Ammon's horn (tissue), 1 donor: Measurements from ENCODE around the gene ZDHHC14.
"Not testable (repeated sequence)": the region's sequence is repeated elsewhere in the genome, so short reads cannot be mapped to it uniquely, and the experiment has no call there.

Experiments
- DNase-seq: peaks from one replicate; pipeline ENCODE4 v3.0.0-alpha.2; 2016; ENCODE audit warnings: low spot score

The ZDHHC14 gene

GRCh38 chr6:157570752-157571151 is 189.8 kb downstream of the ZDHHC14 start:
- DNase-seq: no peak

DNA sequence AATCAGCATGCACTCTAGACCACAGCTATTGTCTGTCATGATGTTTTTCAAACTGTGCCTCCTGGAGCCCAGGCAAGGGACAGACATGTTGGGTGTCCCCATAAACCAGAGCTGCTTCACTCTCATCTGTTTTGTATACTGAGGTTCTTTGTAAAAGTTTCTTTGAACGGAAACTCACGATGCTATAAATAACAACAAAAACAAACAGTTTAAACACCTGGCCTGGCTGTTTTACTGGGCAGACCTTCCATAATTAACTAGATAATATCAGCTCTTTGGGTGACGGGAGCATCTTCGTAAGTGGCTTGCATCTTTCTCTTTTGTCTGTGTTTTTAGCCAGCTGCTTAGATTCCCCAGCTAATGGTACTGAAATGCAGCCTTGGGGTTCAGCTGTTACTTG is 190.3 kb downstream of the ZDHHC14 start:
- DNase-seq: no peak

DNA sequence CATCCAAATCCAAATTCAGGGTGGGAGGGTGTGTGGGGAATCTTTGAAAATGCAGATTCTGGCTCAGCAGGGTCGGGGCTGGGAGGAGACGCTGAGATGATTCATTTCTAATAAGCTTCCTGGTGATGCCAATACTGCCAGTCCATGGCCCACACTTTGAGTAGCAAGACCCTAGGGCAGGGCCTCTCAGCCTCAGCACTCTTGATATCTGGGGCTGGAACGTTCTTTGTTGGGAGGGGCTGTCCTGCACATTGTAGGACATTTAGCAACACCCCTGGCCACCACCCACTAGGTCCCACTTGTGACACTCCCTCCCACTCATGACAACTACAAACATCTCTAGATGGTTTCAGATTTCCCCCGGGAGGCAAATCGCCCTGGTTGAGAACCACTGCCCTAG is 191.0 kb downstream of the ZDHHC14 start:
- no peak for DNase-seq

- DNase-seq: no peak
Measured at GRCh38 chr6:157574851-157575424, 193.9 kb downstream of the ZDHHC14 start.

- no peak for DNase-seq
Measured at GRCh38 chr6:157575436-157576145, 194.6 kb downstream of the ZDHHC14 start.

- DNase-seq: not testable (repeated sequence)
Measured at GRCh38 chr6:157576991-157577390, 196.0 kb downstream of the ZDHHC14 start.

DNA sequence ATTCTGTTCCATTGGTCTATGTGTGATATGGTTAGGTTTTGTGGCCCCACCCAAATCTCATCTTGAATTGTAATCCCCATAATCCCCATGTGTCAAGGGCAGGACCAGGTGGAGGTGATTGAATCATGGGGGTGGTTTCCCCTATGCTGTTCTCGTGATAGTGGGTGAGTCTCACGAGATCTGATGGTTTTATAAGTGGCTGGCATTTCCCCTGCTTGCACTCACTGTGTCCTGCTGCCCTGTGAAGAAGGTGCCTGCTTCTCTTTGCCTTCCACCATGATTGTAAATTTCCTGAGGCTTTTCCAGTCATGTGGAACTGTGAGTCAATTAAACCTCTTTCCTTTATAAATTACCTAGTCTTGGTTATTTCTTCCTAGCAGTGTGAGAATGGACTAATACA is 197.5 kb downstream of the ZDHHC14 start:
- DNase-seq: not testable (repeated sequence)

- DNase-seq: peak; percentile 44
Measured at GRCh38 chr6:157579467-157580031, 198.6 kb downstream of the ZDHHC14 start.

- DNase-seq: no peak
Measured at GRCh38 chr6:157584036-157584435, 203.0 kb downstream of the ZDHHC14 start.

- no peak for DNase-seq
Measured at GRCh38 chr6:157585274-157586087, 204.5 kb downstream of the ZDHHC14 start.

- DNase-seq: no peak
Measured at GRCh38 chr6:157586088-157586414, 205.1 kb downstream of the ZDHHC14 start.

GRCh38 chr6:157586476-157587126 is 205.6 kb downstream of the ZDHHC14 start:
- DNase-seq: no peak

- no peak for DNase-seq
Measured at GRCh38 chr6:157587127-157587926, 206.3 kb downstream of the ZDHHC14 start.

DNA sequence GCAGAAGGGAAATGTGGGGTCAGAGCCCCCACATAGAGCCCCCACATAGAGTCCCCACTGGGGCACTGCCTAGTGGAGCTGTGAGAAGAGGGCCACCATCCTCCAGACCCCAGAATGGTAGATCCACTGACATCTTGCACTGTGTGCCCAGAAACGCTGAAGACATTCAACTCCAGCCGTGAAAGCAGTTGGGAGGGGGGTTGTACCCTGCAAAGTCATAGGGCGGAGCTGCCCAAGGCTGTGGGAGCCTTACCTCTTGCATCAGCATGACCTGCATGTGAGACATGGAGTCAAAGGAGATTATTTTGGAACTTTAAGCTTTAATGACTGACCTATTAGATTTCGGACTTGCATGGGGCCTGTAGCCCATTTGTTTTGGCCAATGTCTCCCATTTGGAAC is 209.7 kb downstream of the ZDHHC14 start:
- not testable (repeated sequence) for DNase-seq

- no peak for DNase-seq
Measured at GRCh38 chr6:157592541-157592940, 211.6 kb downstream of the ZDHHC14 start.

DNA sequence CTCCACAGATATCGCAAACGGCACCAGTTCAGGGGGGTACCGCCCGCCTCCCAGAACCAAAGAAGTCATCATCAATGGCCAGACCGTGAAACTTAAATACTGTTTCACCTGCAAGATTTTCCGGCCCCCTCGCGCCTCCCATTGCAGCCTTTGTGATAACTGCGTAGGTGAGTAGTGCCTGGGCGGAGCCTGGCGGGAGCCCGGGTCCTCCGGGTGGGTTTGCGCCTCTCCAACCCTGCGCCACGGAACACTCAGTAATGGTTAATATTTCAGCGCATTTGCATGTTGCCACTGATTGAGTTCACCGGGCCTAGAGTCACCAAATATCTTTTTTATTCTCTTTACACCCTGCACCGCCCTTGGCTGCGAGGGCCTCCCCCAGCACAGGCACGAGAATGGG is 212.0 kb downstream of the ZDHHC14 start:
- no peak for DNase-seq

- DNase-seq: no peak
Measured at GRCh38 chr6:157593596-157593995, 212.6 kb downstream of the ZDHHC14 start.

DNA sequence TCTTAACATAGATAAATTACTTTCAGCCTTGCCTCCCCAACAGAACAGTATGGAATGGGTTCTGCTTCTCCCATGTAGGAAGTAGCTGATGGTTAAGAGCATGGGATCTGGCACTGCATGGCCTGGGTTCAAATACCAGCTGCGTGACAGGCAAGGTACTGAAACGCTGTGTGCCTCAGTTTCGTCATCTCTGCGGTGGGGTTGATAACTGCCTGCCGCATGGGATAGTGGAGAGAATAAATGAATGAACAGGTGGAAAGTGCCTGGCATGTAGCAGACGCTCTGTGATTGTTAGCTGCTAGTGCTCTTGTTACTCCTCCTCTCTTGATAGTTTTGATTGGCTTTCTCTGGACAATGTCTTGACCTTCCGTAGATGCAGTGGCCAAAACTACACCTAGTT is 213.3 kb downstream of the ZDHHC14 start:
- no peak for DNase-seq

- DNase-seq: no peak
Measured at GRCh38 chr6:157595768-157596167, 214.8 kb downstream of the ZDHHC14 start.

- DNase-seq: no peak
Measured at GRCh38 chr6:157596461-157596860, 215.5 kb downstream of the ZDHHC14 start.

- DNase-seq: no peak
Measured at GRCh38 chr6:157596886-157597285, 215.9 kb downstream of the ZDHHC14 start.
